H9 (cell line): ENCODE measurements around the gene COPG1. TPM values are rescaled to one million over a fixed set of nuclear protein-coding genes. Genes with fewer than 3 reads are reported as not detected.

ENCODE experiments used
- DNase-seq: peaks from one replicate; pipeline ENCODE4 v3.0.0-alpha.2; 2017
- H2AFZ ChIP-seq: one replicate; pipeline ENCODE4 v1.6.1; 2013; ENCODE audit warnings: mild to moderate bottlenecking, low read length, control low read depth, moderate library complexity
- H2AK5ac ChIP-seq: 2 replicates; pipeline ENCODE4 v1.6.1; 2013; ENCODE audit warnings: low read length, control low read depth, mixed read lengths; ENCODE audit not compliant: insufficient read length
- H2BK120ac ChIP-seq: one replicate; pipeline ENCODE4 v1.6.1; 2013; ENCODE audit warnings: low read depth, mild to moderate bottlenecking, low read length, control low read depth, inconsistent platforms; ENCODE audit not compliant: poor library complexity, severe bottlenecking
- H2BK12ac ChIP-seq: 2 replicates; pipeline ENCODE4 v1.6.1; 2013; ENCODE audit warnings: low read length, control low read depth, mixed read lengths, low read depth; ENCODE audit not compliant: insufficient read length
- H2BK15ac ChIP-seq: 2 replicates; pipeline ENCODE4 v1.6.1; 2013; ENCODE audit warnings: low read depth, low read length, control low read depth
- H2BK20ac ChIP-seq: one replicate; pipeline ENCODE4 v1.6.1; 2013; ENCODE audit warnings: low read depth, mild to moderate bottlenecking, low read length, control low read depth, inconsistent platforms; ENCODE audit not compliant: poor library complexity, severe bottlenecking
- H2BK5ac ChIP-seq: 2 replicates; pipeline ENCODE4 v1.6.1; 2013; ENCODE audit warnings: low read length, control low read depth, mixed read lengths; ENCODE audit not compliant: insufficient read length
- H3K14ac ChIP-seq: 2 replicates; pipeline ENCODE4 v1.6.1; 2013; ENCODE audit warnings: low read length, control low read depth; ENCODE audit not compliant: insufficient read depth
- H3K18ac ChIP-seq: 2 replicates; pipeline ENCODE4 v1.6.1; 2013; ENCODE audit warnings: low read depth, mild to moderate bottlenecking, mixed read lengths, low read length, control low read depth; ENCODE audit not compliant: insufficient read length
- H3K23ac ChIP-seq: 2 replicates; pipeline ENCODE4 v1.6.1; 2013; ENCODE audit warnings: low read length, control low read depth, mixed read lengths, low read depth; ENCODE audit not compliant: insufficient read length
- H3K23me2 ChIP-seq: 2 replicates; pipeline ENCODE4 v1.6.1; 2013; ENCODE audit warnings: low read depth, mild to moderate bottlenecking, mixed read lengths, low read length, control low read depth; ENCODE audit not compliant: insufficient read length, poor library complexity, severe bottlenecking
- H3K27ac ChIP-seq: 2 replicates; pipeline ENCODE4 v1.5.1; 2013; ENCODE audit warnings: low read length, control low read depth, mixed read lengths, low read depth; ENCODE audit not compliant: insufficient read length
- H3K27me3 ChIP-seq: 2 replicates; pipeline ENCODE4 v1.6.1; 2013; ENCODE audit warnings: low read length, control low read depth, inconsistent platforms; ENCODE audit not compliant: insufficient read depth
- H3K4ac ChIP-seq: 2 replicates; pipeline ENCODE4 v1.6.1; 2013; ENCODE audit warnings: low read depth, mild to moderate bottlenecking, control low read depth, inconsistent platforms, low read length, moderate library complexity
- H3K4me1 ChIP-seq: 2 replicates; pipeline ENCODE4 v1.6.1; 2013; ENCODE audit warnings: low read length, control low read depth, inconsistent platforms; ENCODE audit not compliant: insufficient read depth
- H3K4me2 ChIP-seq: 2 replicates; pipeline ENCODE4 v1.6.1; 2013; ENCODE audit warnings: low read length, control low read depth, mixed read lengths; ENCODE audit not compliant: insufficient read length, insufficient read depth
- H3K56ac ChIP-seq: 2 replicates; pipeline ENCODE4 v1.6.1; 2013; ENCODE audit warnings: low read depth, mild to moderate bottlenecking, mixed read lengths, low read length, control low read depth; ENCODE audit not compliant: insufficient read length
- H3K79me1 ChIP-seq: 2 replicates; pipeline ENCODE4 v1.6.1; 2013; ENCODE audit warnings: low read depth, mild to moderate bottlenecking, moderate library complexity, low read length, control low read depth, inconsistent platforms; ENCODE audit not compliant: insufficient read depth, poor library complexity, severe bottlenecking
- H3K79me2 ChIP-seq: 2 replicates; pipeline ENCODE4 v1.6.1; 2013; ENCODE audit warnings: low read length, control low read depth, inconsistent platforms; ENCODE audit not compliant: insufficient read depth
- H3K9ac ChIP-seq: 2 replicates; pipeline ENCODE4 v1.6.1; 2013; ENCODE audit warnings: low read length, control low read depth, mixed read lengths; ENCODE audit not compliant: insufficient read length; ENCODE audit errors: extremely low read depth
- H3K9me3 ChIP-seq: one replicate; pipeline ENCODE4 v1.6.1; 2013; ENCODE audit warnings: low read depth, low read length, inconsistent platforms; ENCODE audit not compliant: control insufficient read depth
- H3T11ph ChIP-seq: one replicate; pipeline ENCODE4 v1.6.1; 2013; ENCODE audit warnings: mild to moderate bottlenecking, low read length, control low read depth, inconsistent platforms
- H4K20me1 ChIP-seq: one replicate; pipeline ENCODE4 v1.6.1; 2013; ENCODE audit not compliant: control insufficient read depth, insufficient read length, insufficient read depth
- H4K5ac ChIP-seq: 2 replicates; pipeline ENCODE4 v1.6.1; 2013; ENCODE audit warnings: low read depth, mild to moderate bottlenecking, mixed read lengths, low read length, control low read depth; ENCODE audit not compliant: insufficient read length
- H4K8ac ChIP-seq: replicated peaks from 2 replicates; pipeline ENCODE4 v1.6.1; 2013; ENCODE audit warnings: low read length, control low read depth, mixed read lengths, low read depth; ENCODE audit not compliant: insufficient read length
- H4K91ac ChIP-seq: 2 replicates; pipeline ENCODE4 v1.6.1; 2013; ENCODE audit warnings: low read depth, mild to moderate bottlenecking, moderate library complexity, mixed read lengths, low read length, control low read depth; ENCODE audit not compliant: insufficient read length
- H3K27ac Mint-ChIP-seq, 3 experiments: 2 replicates in 2 of 3; 3 replicates in 1 of 3; pipeline ENCODE4 v1.8.0; 2020 to 2021; ENCODE audit warnings: mixed read lengths in 3 of 3, mild to moderate bottlenecking in 1 of 3, moderate library complexity in 1 of 3
- H3K27me3 Mint-ChIP-seq: 2 replicates; pipeline ENCODE4 v1.8.0; 2021; ENCODE audit warnings: low read depth, mild to moderate bottlenecking, moderate library complexity, mixed read lengths
- H3K36me3 Mint-ChIP-seq, 3 experiments: 2 replicates in 2 of 3; 3 replicates in 1 of 3; pipeline ENCODE4 v1.8.0; 2020 to 2021; ENCODE audit warnings: low read depth in 3 of 3, mixed read lengths in 3 of 3; ENCODE audit not compliant: insufficient read depth in 1 of 3
- H3K4me1 Mint-ChIP-seq, 2 experiments: 2 replicates each; pipeline ENCODE4 v1.8.0; 2020; ENCODE audit warnings: mixed read lengths in 2 of 2
- H3K4me3 Mint-ChIP-seq, 2 experiments: 2 replicates in 1 of 2; 3 replicates in 1 of 2; pipeline ENCODE4 v1.8.0; 2020 to 2021; ENCODE audit warnings: mild to moderate bottlenecking in 2 of 2, mixed read lengths in 2 of 2, moderate library complexity in 1 of 2
- H3K9me3 Mint-ChIP-seq, 2 experiments: 2 replicates in 1 of 2; 3 replicates in 1 of 2; pipeline ENCODE4 v1.8.0; 2020; ENCODE audit warnings: mild to moderate bottlenecking in 2 of 2, mixed read lengths in 2 of 2, moderate library complexity in 1 of 2
- CTCF ChIP-seq: fragments of 200-600 bp; sonication (generic); conservative IDR thresholded peaks from 3 replicates; pipeline ENCODE4 v1.8.0; 2021; ENCODE audit warnings: antibody characterized with exemption, mild to moderate bottlenecking
- total RNA-seq: library from RNA; stranded (reverse); gene quantifications from 2 replicates; pipeline ENCODE4 v1.2.1, GENCODE V29; 2021

Gene COPG1
- total RNA-seq, 1 experiment from 2014 or later = 147 TPM

- H4K5ac ChIP-seq = no peak overlapping the region
- no peak overlapping the region for H3T11ph ChIP-seq
Observed at GRCh38 chr3:129246636-129247035, 2.8 kb upstream of the COPG1 start.

More at GRCh38 chr3:129246636-129247035, 2.8 kb upstream of the COPG1 start:
- Mint-ChIP-seq H3K4me3 (no peak overlapping the region), H3K27ac (no peak overlapping the region), H3K36me3 (peaks cover 0 to 8% (median under 1%) of the 10 kb centered on the region in 3 experiments; a peak in 1 of 7 replicates), H3K4me1 (peaks cover 16 to 17% of the 10 kb centered on the region in 2 experiments), H3K27me3 (no peaks in the 10 kb centered on the region; the same call in 1 of the 2 replicates), H3K9me3 (no peaks in the 10 kb centered on the region; a peak in 1 of 5 replicates)
- Histone ChIP-seq H2BK15ac (no peak overlapping the region), H3K9ac (no peak overlapping the region), H3K18ac (no peak overlapping the region), H3K23ac (no peak overlapping the region), H4K91ac (no peak overlapping the region), H3K27me3 (no peaks in the 10 kb centered on the region), H3K79me1 (peaks cover 6% of the 10 kb centered on the region), H3K27ac (no peak overlapping the region), H2AFZ (no peak overlapping the region), H3K4me2 (no peak overlapping the region), H3K23me2 (peaks cover 8% of the 10 kb centered on the region), H2BK5ac (no peak overlapping the region), H3K14ac (no peak overlapping the region), H3K9me3 (no peaks in the 10 kb centered on the region), H3K4ac (no peak overlapping the region), H3K56ac (no peak overlapping the region), H3K4me1 (no peaks in the 10 kb centered on the region; the same call in 1 of the 2 replicates), H3K79me2 (peaks cover 1% of the 10 kb centered on the region; the same call in 1 of the 2 replicates), H2BK120ac (no peak overlapping the region), H2BK20ac (no peak overlapping the region), H4K8ac (no peak overlapping the region), H2BK12ac (no peak overlapping the region), H4K20me1 (no peaks in the 10 kb centered on the region), H2AK5ac (no peak overlapping the region)
- no peak for DNase-seq
- TF ChIP-seq CTCF = no peak
